Hematopoietic multipotent progenitor cell treated with erythropoietin and hydrocortisone succinate and interleukin-3 and kit ligand, for 6 days (in vitro differentiated cells): ENCODE results near the gene MORF4L1.
A peak's percentile ranks its signal among the peaks of the same experiment; 100 is the strongest.
"Not testable (repeated sequence)": the region's sequence is repeated elsewhere in the genome, so short reads cannot be mapped to it uniquely, and the experiment has no call there.

Source experiments
- DNase-seq: peaks from one replicate; pipeline ENCODE4 v3.0.0-alpha.2; 2015

MORF4L1 gene

GRCh38 chr15:78872155-78872971 is at the start of gene MORF4L1:
MORF4L1 (plus strand) TSS chr15:78872890; CDS start chr15:78873018, 128 bp downstream.
- DNase-seq = peak; percentile 95

- no peak for DNase-seq
These were observed 43.8 kb upstream of the MORF4L1 start for GRCh38 chr15:78828920-78829319.

- peak; percentile 12 for DNase-seq
These were observed 42.0 kb upstream of the MORF4L1 start for GRCh38 chr15:78830514-78831228.

- no peak for DNase-seq
These were observed 41.2 kb upstream of the MORF4L1 start for GRCh38 chr15:78831229-78832207.

- DNase-seq = no peak
These were observed 36.4 kb upstream of the MORF4L1 start for GRCh38 chr15:78836333-78836732.

GRCh38 chr15:78837131-78837530 is 35.6 kb upstream of the MORF4L1 start:
- DNase-seq = no peak

- no peak for DNase-seq
These were observed 35.1 kb upstream of the MORF4L1 start for GRCh38 chr15:78837543-78837942.

- DNase-seq = no peak
These were observed 34.2 kb upstream of the MORF4L1 start for GRCh38 chr15:78838489-78838888.

GRCh38 chr15:78839151-78839550 is 33.5 kb upstream of the MORF4L1 start:
- not testable (repeated sequence) for DNase-seq

GRCh38 chr15:78840661-78841375 is 31.9 kb upstream of the MORF4L1 start:
- no peak for DNase-seq

- DNase-seq = no peak
These were observed 31.3 kb upstream of the MORF4L1 start for GRCh38 chr15:78841376-78841706.

- no peak for DNase-seq
These were observed 30.8 kb upstream of the MORF4L1 start for GRCh38 chr15:78841891-78842290.

- no peak for DNase-seq
These were observed 30.2 kb upstream of the MORF4L1 start for GRCh38 chr15:78842519-78842918.

GRCh38 chr15:78846906-78847305 is 25.8 kb upstream of the MORF4L1 start:
- DNase-seq = not testable (repeated sequence)

- not testable (repeated sequence) for DNase-seq
These were observed 25.2 kb upstream of the MORF4L1 start for GRCh38 chr15:78847387-78847906.

GRCh38 chr15:78850352-78850751 is 22.3 kb upstream of the MORF4L1 start:
- DNase-seq = no peak

GRCh38 chr15:78850941-78851755 is 21.5 kb upstream of the MORF4L1 start:
- DNase-seq = no peak

- DNase-seq = no peak
These were observed 19.2 kb upstream of the MORF4L1 start for GRCh38 chr15:78853500-78853899.

GRCh38 chr15:78854833-78855372 is 17.8 kb upstream of the MORF4L1 start:
- no peak for DNase-seq

GRCh38 chr15:78855746-78856145 is 16.9 kb upstream of the MORF4L1 start:
- no peak for DNase-seq
